Measurements from ENCODE around the gene ALG11. TPM values are rescaled to one million over a fixed set of nuclear protein-coding genes. Genes with fewer than 3 reads are reported as not detected.
"Not testable (repeated sequence)": the region's sequence is repeated elsewhere in the genome, so short reads cannot be mapped to it uniquely, and the experiment has no call there.

Gene ALG11
- polyA plus RNA-seq, 1 experiment: 6.2 TPM

- Histone ChIP-seq H3K36me3 (ENCODE audit: control insufficient read depth, insufficient read depth, low read length) (no peaks in the 10 kb centered on the region), H3K27me3 (ENCODE audit: control insufficient read depth, insufficient read depth, low read length) (no peaks in the 10 kb centered on the region), H3K4me3 (ENCODE audit: low read depth, low read length) (no peak overlapping the region)
- POLR2A ChIA-PET: no interaction called here
- DNase-seq (ENCODE audit: low read depth): no peak
- TF ChIP-seq, protein P1, sequence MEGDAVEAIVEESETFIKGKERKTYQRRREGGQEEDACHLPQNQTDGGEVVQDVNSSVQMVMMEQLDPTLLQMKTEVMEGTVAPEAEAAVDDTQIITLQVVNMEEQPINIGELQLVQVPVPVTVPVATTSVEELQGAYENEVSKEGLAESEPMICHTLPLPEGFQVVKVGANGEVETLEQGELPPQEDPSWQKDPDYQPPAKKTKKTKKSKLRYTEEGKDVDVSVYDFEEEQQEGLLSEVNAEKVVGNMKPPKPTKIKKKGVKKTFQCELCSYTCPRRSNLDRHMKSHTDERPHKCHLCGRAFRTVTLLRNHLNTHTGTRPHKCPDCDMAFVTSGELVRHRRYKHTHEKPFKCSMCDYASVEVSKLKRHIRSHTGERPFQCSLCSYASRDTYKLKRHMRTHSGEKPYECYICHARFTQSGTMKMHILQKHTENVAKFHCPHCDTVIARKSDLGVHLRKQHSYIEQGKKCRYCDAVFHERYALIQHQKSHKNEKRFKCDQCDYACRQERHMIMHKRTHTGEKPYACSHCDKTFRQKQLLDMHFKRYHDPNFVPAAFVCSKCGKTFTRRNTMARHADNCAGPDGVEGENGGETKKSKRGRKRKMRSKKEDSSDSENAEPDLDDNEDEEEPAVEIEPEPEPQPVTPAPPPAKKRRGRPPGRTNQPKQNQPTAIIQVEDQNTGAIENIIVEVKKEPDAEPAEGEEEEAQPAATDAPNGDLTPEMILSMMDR (IDR thresholded peaks at IDR 0.05; ENCODE audit: insufficient read depth, low read depth, low read length): no peak
- CTCF ChIA-PET: no interaction called here
These were observed 36.3 kb downstream of the ALG11 start for GRCh38 chr13:52048516-52048915.

GRCh38 chr13:52051400-52051799 is 39.2 kb downstream of the ALG11 start:
- no peaks in the 10 kb centered on the region for H3K36me3 ChIP-seq (ENCODE audit: control insufficient read depth, insufficient read depth, low read length)
- no peaks in the 10 kb centered on the region for H3K27me3 ChIP-seq (ENCODE audit: control insufficient read depth, insufficient read depth, low read length)
- ChIA-PET CTCF (no interaction called here), POLR2A (no interaction called here)
- TF ChIP-seq, protein P1 (IDR thresholded peaks at IDR 0.05; ENCODE audit: insufficient read depth, low read depth, low read length): no peak
- DNase-seq (ENCODE audit: low read depth): no peak
- no peak overlapping the region for H3K4me3 ChIP-seq (ENCODE audit: low read depth, low read length)

DNA sequence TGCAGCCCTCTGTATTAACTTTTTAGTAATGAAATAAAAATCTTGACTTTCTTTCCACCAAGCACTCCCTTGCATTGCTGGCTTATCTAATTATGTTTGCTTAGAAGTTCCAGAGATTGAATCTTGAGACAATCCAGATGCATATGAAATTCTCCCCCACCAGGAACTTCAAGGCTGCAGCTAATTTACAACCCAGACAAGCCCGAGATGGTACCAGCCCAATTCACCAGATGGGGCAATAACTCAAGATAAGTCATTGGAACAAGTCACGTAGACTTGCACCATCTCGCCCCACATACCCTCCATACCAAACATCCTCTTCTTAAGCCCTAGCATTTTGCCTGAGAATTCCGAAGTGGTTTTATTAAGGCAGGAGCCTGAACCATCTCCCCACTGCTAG is 41.3 kb downstream of the ALG11 start:
- ChIA-PET POLR2A (no interaction called here), CTCF (no interaction called here)
- Histone ChIP-seq H3K36me3 (ENCODE audit: control insufficient read depth, insufficient read depth, low read length) (no peaks in the 10 kb centered on the region), H3K4me3 (ENCODE audit: low read depth, low read length) (no peak overlapping the region), H3K27me3 (ENCODE audit: control insufficient read depth, insufficient read depth, low read length) (no peaks in the 10 kb centered on the region)
- TF ChIP-seq, protein P1 (IDR thresholded peaks at IDR 0.05; ENCODE audit: insufficient read depth, low read depth, low read length): no peak
- DNase-seq (ENCODE audit: low read depth): no peak

DNA sequence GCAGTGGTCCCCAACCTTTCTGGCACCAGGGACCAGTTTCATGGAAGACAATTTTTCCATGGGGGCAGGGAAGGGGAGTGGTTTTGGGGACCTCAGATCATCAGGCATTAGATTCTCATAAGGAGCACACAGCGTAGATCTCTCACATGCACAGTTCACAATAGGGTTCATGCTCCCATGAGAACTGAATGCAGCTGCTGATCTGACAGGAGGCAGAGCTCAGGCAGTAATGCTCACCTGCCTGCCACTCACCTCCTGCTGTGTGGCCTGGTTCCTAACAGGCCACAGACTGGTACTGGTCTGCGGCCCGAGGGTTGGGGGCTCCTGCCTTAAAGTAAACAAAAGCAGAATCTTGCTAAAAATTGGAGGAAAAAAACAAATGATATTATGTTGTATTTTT is 48.9 kb downstream of the ALG11 start:
- H3K27me3 ChIP-seq (ENCODE audit: control insufficient read depth, insufficient read depth, low read length); H3K4me3 ChIP-seq (ENCODE audit: low read depth, low read length); DNase-seq (ENCODE audit: low read depth); H3K36me3 ChIP-seq (ENCODE audit: control insufficient read depth, insufficient read depth, low read length); POLR2A ChIA-PET: not testable (repeated sequence)
- CTCF ChIA-PET: interaction anchor here (1.1 kb wide), 1 partner anchor 10 kb away, joined by 5 read pairs; no protein-coding TSS in a partner anchor

DNA sequence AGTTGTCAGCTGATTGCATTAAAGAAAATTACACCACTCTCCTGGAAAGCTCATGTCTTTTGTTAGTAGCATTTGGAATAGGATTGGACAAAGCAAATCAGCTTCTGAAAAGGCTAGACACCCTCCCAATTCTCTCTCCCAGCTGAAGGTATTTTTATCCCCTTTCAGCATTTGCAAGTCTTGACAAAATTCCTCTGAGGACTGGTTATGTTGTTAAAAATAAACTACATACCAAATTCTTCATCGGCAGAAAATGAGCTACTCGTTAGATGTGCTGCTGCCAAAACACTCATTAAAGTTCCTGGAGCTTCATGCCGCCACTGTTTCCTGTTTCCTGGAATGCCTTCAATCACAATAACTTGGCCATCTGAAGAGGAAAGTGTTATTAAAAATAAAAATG is 49.4 kb downstream of the ALG11 start:
- CTCF ChIA-PET: interaction anchor here (1.1 kb wide), 1 partner anchor 9 kb away, joined by 5 read pairs; no protein-coding TSS in a partner anchor
- H3K4me3 ChIP-seq (ENCODE audit: low read depth, low read length): no peak overlapping the region
- POLR2A ChIA-PET: no interaction called here
- DNase-seq (ENCODE audit: low read depth): no peak
- no peaks in the 10 kb centered on the region for H3K27me3 ChIP-seq (ENCODE audit: control insufficient read depth, insufficient read depth, low read length)
- H3K36me3 ChIP-seq (ENCODE audit: control insufficient read depth, insufficient read depth, low read length): no peaks in the 10 kb centered on the region
- TF ChIP-seq, protein P1 (IDR thresholded peaks at IDR 0.05; ENCODE audit: insufficient read depth, low read depth, low read length): no peak

- TF ChIP-seq, protein P1 (IDR thresholded peaks at IDR 0.05; ENCODE audit: insufficient read depth, low read depth, low read length): no peak
- no peak overlapping the region for H3K4me3 ChIP-seq (ENCODE audit: low read depth, low read length)
- no peak for DNase-seq (ENCODE audit: low read depth)
- ChIA-PET CTCF (no interaction called here), POLR2A (no interaction called here)
- H3K36me3 ChIP-seq (ENCODE audit: control insufficient read depth, insufficient read depth, low read length): no peaks in the 10 kb centered on the region
- H3K27me3 ChIP-seq (ENCODE audit: control insufficient read depth, insufficient read depth, low read length): no peaks in the 10 kb centered on the region
These were observed 55.0 kb downstream of the ALG11 start for GRCh38 chr13:52067237-52067636.
